ENCODE results near the gene ZCCHC12. TPM values are rescaled to one million over a fixed set of nuclear protein-coding genes. Genes with fewer than 3 reads are reported as not detected.

ZCCHC12 gene
- total RNA-seq, 4 donors from 2014 or later = 0.32 to 0.55 TPM; not detected in 2

DNA sequence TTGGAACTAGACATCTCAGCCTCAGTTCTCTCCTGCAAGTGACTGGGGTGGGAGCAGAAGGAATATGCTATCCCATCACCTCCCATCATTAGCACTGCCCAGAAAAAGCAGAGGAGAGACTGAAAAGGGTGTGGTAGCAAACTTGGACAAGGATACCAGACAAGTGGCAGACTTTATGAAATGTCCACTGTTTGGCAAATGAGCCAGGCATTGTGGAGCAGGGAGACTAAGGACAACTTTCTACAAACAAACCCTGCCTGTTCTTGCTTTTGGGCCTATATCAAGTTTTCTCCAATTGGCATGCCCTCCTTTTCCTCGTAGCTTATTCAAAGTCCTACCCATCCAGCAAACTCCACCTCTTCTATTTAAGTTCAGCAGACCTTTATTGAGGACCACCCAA, 41.6 kb downstream of the ZCCHC12 start:
- in situ Hi-C loops (cut with MboI; ENCODE audit: low pct_ligation_motif_present in 1 of 4, low pct_unique_long_range_greater_than_20kb in 1 of 4, low sequenced_read_pairs in 3 of 4) (no loop called here), intact Hi-C loops (cut with DNase I; ENCODE audit: low total_unique reads) (no loop called here)
- H3K4me3 ChIP-seq = no peak overlapping the region
- H3K27ac ChIP-seq = no peak overlapping the region
- no peaks in the 10 kb centered on the region for H3K27me3 ChIP-seq
- no peak for TF ChIP-seq POLR2A (IDR thresholded peaks at IDR 0.05)
- TF ChIP-seq EP300 (IDR thresholded peaks at IDR 0.05; ENCODE audit: low read depth) = no peak
- no peak for DNase-seq
- H3K4me1 ChIP-seq = no peaks in the 10 kb centered on the region
- 32% methylated on average over 1 of the region's 1 CpG; no CpG with 5 or more reads in 1 of the 2 donors for whole genome bisulfite sequencing, 2 donors (ENCODE audit: low coverage in 1 of 2)
- H3K9me3 ChIP-seq = no peaks in the 10 kb centered on the region
- no peaks in the 10 kb centered on the region for H3K36me3 ChIP-seq

- no peak for DNase-seq
- no peak for TF ChIP-seq POLR2A (IDR thresholded peaks at IDR 0.05)
- TF ChIP-seq CTCF (IDR thresholded peaks at IDR 0.05) = no peak
- no peak for TF ChIP-seq POLR2AphosphoS5 (IDR thresholded peaks at IDR 0.05)
- no peak for TF ChIP-seq EP300 (IDR thresholded peaks at IDR 0.05; ENCODE audit: low read depth)
- intact Hi-C loops (cut with DNase I; ENCODE audit: low total_unique reads) (no loop called here), in situ Hi-C loops (cut with MboI; ENCODE audit: low pct_ligation_motif_present in 1 of 4, low pct_unique_long_range_greater_than_20kb in 1 of 4, low sequenced_read_pairs in 3 of 4) (no loop called here)
- Histone ChIP-seq H3K27ac (no peak overlapping the region), H3K9me3 (no peaks in the 10 kb centered on the region), H3K4me1 (peaks cover 0 to 6% (median 1%) of the 10 kb centered on the region in 4 donors), H3K36me3 (no peaks in the 10 kb centered on the region), H3K4me3 (no peak overlapping the region), H3K27me3 (no peaks in the 10 kb centered on the region)
- WGBS, 2 donors (ENCODE audit: low coverage in 1 of 2) = 81% methylated on average over 3 of the region's 3 CpGs; no CpG with 5 or more reads in 1 of the 2 donors
These were observed 43.6 kb downstream of the ZCCHC12 start for GRCh38 chrX:118867251-118867650.

GRCh38 chrX:118872102-118872566, 48.5 kb downstream of the ZCCHC12 start:
- Histone ChIP-seq H3K4me3 (no peak overlapping the region), H3K27me3 (no peaks in the 10 kb centered on the region), H3K27ac (peak overlapping the region; percentile 44 to 75 (median 68)), H3K4me1 (peaks cover 4 to 15% (median 7%) of the 10 kb centered on the region in 4 donors), H3K36me3 (no peaks in the 10 kb centered on the region), H3K9me3 (no peaks in the 10 kb centered on the region)
- peak; percentile 31 for DNase-seq
- intact Hi-C loops (cut with DNase I; ENCODE audit: low total_unique reads) = no loop called here
- 44% methylated on average over 4 of the region's 4 CpGs; no CpG with 5 or more reads in 1 of the 2 donors for WGBS, 2 donors (ENCODE audit: low coverage in 1 of 2)
- in situ Hi-C loops (cut with MboI; ENCODE audit: low pct_ligation_motif_present in 1 of 4, low pct_unique_long_range_greater_than_20kb in 1 of 4, low sequenced_read_pairs in 3 of 4) = no loop called here
- TF ChIP-seq CTCF (IDR thresholded peaks at IDR 0.05) = no peak

Other genes starting within 250 kb of the ZCCHC12 start
- 10 to 100 TPM; 13.9 to 89.6 (median 70.2) TPM for gene IL13RA1, start 96.2 kb upstream of the ZCCHC12 start, total RNA-seq
- gene LONRF3, start 150.8 kb downstream of the ZCCHC12 start, total RNA-seq = 10 to 100 TPM in 3 of 4 donors, 1 to 10 TPM in 1; 2.8 to 27.3 (median 17.3) TPM
- gene CT47C1, start 249.2 kb downstream of the ZCCHC12 start, total RNA-seq = not detected